GM23248 (cell line): ENCODE data around the gene CES3. TPM values are rescaled to one million over a fixed set of nuclear protein-coding genes. Genes with fewer than 3 reads are reported as not detected.
A peak's percentile ranks its signal among the peaks of the same experiment; 100 is the strongest.
"Not testable (repeated sequence)": the region's sequence is repeated elsewhere in the genome, so short reads cannot be mapped to it uniquely, and the experiment has no call there.

ENCODE experiments used
- DNase-seq: peaks from one replicate; pipeline ENCODE4 v3.0.0-alpha.2; 2015
- H2AFZ ChIP-seq: fragments of 200-600 bp; sonication (generic); 2 replicates; pipeline ENCODE4 v1.6.1; 2016; ENCODE audit warnings: antibody characterized with exemption
- H3F3A ChIP-seq: fragments of 200-600 bp; sonication (generic); 2 replicates; pipeline ENCODE4 v1.6.1; 2016; ENCODE audit warnings: mild to moderate bottlenecking, antibody characterized with exemption, mixed run types; ENCODE audit not compliant: insufficient read depth
- H3K27ac ChIP-seq: fragments of 200-600 bp; sonication (generic); 2 replicates; pipeline ENCODE4 v1.5.1; 2016; ENCODE audit warnings: mild to moderate bottlenecking
- H3K27me3 ChIP-seq: fragments of 200-600 bp; sonication (generic); replicated peaks from 2 replicates; pipeline ENCODE4 v1.6.1; 2016; ENCODE audit warnings: mild to moderate bottlenecking; ENCODE audit not compliant: insufficient read depth
- H3K36me3 ChIP-seq: fragments of 200-600 bp; sonication (generic); 2 replicates; pipeline ENCODE4 v1.6.1; 2016; ENCODE audit warnings: low read depth, mild to moderate bottlenecking
- H3K4me1 ChIP-seq: fragments of 200-600 bp; sonication (generic); 2 replicates; pipeline ENCODE4 v1.6.1; 2016; ENCODE audit warnings: mild to moderate bottlenecking; ENCODE audit not compliant: insufficient read depth
- H3K4me2 ChIP-seq: fragments of 200-600 bp; sonication (generic); one replicate; pipeline ENCODE4 v1.6.1; 2016; ENCODE audit warnings: mild to moderate bottlenecking; ENCODE audit not compliant: unreplicated experiment
- H3K4me3 ChIP-seq: fragments of 200-600 bp; sonication (generic); 2 replicates; pipeline ENCODE4 v1.5.1; 2016; ENCODE audit warnings: mild to moderate bottlenecking
- H3K79me2 ChIP-seq: fragments of 200-600 bp; sonication (generic); 2 replicates; pipeline ENCODE4 v1.6.1; 2016; ENCODE audit warnings: mild to moderate bottlenecking; ENCODE audit not compliant: insufficient read depth
- H3K9ac ChIP-seq: fragments of 200-600 bp; sonication (generic); 2 replicates; pipeline ENCODE4 v1.6.1; 2016; ENCODE audit warnings: mild to moderate bottlenecking
- H3K9me2 ChIP-seq: fragments of 200-600 bp; sonication (generic); 2 replicates; pipeline ENCODE4 v1.6.1; 2016; ENCODE audit warnings: mixed run types, mild to moderate bottlenecking, moderate library complexity; ENCODE audit not compliant: insufficient read depth
- H3K9me3 ChIP-seq: fragments of 200-600 bp; sonication (generic); one replicate; pipeline ENCODE4 v1.6.1; 2017; ENCODE audit warnings: low read depth
- H4K20me1 ChIP-seq: fragments of 200-600 bp; sonication (generic); 2 replicates; pipeline ENCODE4 v1.6.0; 2016; ENCODE audit not compliant: insufficient read depth
- EZH2 ChIP-seq: fragments of 200-600 bp; sonication (generic); IDR thresholded peaks from 2 replicates; pipeline ENCODE4 v1.6.1; 2018; ENCODE audit warnings: antibody characterized with exemption, mild to moderate bottlenecking; ENCODE audit not compliant: insufficient read depth, poor library complexity, severe bottlenecking
- EZH2phosphoT487 ChIP-seq: fragments of 200-600 bp; sonication (generic); IDR thresholded peaks from 2 replicates; pipeline ENCODE4 v1.6.1; 2018; ENCODE audit warnings: antibody characterized with exemption, moderate library complexity, mild to moderate bottlenecking, low read depth; ENCODE audit not compliant: insufficient read depth
- WGBS, 2 experiments: methylation state at CpG; one replicate each; pipeline ENCODE4 v1.1.6; 2015 to 2017; ENCODE audit warnings: low lambda C conversion rate in 2 of 2, low coverage in 1 of 2; ENCODE audit errors: missing lambda C conversion rate in 2 of 2; 5-methylcytosine and 5-hydroxymethylcytosine counted together
- in situ Hi-C: fragments of 300-500 bp; cut with MboI; formaldehyde crosslinking; loops from 2 replicates; pipeline ENCODE4 v1.15.0; 2020
- polyA plus RNA-seq: library from polyadenylated mRNA; unstranded; fragments of >200 nt; fragmentation: Nextera tagmentation; extraction: Ambion mirVana; gene quantifications from 2 replicates; pipeline ENCODE4 v1.2.1, GENCODE V29; 2016
- total RNA-seq: library from RNA; depleted of rRNA; stranded (reverse); fragments of >200 nt; shearing (Covaris generic); gene quantifications from 2 replicates; pipeline ENCODE4 v1.2.3, GENCODE V29; 2014

Gene CES3
- total and polyA plus RNA-seq, 2 experiments from 2014 or later, result not detected

DNA sequence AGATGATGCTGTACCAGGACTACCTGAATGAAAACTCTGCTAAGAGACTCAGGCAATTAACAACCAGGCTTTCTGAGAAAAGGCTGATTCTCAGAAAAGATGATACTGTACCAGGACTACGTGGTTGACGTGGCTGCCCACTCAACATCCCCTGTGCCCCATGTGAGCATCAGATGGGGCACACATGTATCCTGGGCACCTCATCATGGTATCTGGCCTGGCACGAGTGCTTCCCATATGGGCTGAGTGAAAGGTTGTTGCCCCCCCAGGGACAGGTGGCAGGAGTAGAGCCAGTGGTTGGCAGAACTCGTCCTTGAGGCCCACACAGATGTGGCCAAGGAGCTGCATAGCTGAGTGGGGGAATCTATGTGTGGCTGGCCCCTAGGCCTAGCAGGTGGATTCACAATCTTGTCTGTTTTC, 23.8 kb downstream of the CES3 start:
- H3F3A ChIP-seq, result 0 out of 2 replicates have a peak, but pooled peaks cover 10% of the 10 kb centered on the region
- WGBS, 2 experiments, result 80 to 84% methylated on average over 4 of the region's 4 CpGs

DNA sequence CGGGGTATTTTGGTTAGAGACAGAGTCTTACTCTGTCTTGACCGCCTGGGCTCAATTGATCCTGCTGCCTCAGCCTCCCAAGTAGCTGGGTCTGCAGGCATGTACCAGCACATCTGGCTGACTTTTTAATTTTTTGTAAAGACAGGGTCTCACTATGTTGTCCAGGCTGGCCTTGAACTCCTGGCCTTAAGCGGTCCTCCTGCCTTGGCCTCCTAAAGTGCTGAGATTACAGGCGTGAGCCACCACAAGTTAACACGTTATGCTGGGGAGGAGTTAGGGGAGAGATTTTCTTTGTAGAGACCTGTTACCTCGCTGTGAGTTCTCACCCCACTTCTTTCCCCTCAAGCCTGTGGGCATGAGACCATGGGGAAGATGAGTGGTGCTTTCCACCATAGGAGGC, 25.5 kb downstream of the CES3 start:
- in situ Hi-C loops, result no loop called here
- TF ChIP-seq EZH2phosphoT487 (no peak), EZH2 (no peak)

More for the DNA sequence above, 23.8 kb downstream of the CES3 start:
- no peaks in the 10 kb centered on the region for H3K27me3 ChIP-seq
- no peaks in the 10 kb centered on the region for H3K79me2 ChIP-seq
- H3K4me3 ChIP-seq, result no peak overlapping the region
- no peaks in the 10 kb centered on the region for H3K36me3 ChIP-seq
- DNase-seq, result no peak
- no peak overlapping the region for H3K9ac ChIP-seq
- no peak overlapping the region for H2AFZ ChIP-seq
- no peak for TF ChIP-seq EZH2
- TF ChIP-seq EZH2phosphoT487, result no peak
- no peaks in the 10 kb centered on the region for H3K9me3 ChIP-seq
- H3K9me2 ChIP-seq, result no peaks in the 10 kb centered on the region
- in situ Hi-C loops, result no loop called here
- no peaks in the 10 kb centered on the region for H3K4me1 ChIP-seq
- H4K20me1 ChIP-seq, result no peaks in the 10 kb centered on the region
- no peak overlapping the region for H3K27ac ChIP-seq
- no peak overlapping the region for H3K4me2 ChIP-seq

DNA sequence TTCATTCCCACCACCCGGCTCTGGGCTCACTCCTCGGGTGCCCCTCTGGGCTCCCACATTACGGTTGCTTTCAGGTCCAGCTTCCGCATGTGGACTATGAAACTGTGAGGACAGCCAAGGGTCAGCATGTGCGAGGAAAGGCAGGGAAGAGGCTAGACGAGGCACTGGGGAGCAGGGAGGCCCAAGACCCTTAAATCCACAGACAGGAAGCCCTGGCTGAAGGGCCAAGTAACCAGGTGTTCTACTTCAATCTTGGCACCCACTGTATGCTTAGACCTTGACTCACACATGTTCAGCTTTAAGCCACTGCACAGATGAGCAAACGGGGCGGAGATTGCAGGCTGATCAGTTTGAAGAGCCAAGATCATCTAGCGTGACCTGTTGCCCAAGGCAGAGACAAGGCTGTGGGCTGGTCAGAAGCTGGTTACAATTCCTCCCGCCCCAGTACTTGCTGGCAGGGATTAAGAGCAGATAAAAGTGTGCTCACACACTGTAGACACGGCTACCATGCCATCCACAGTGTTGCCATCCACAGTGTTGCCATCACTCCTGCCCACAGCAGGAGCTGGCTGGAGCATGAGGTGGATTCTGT, 27.2 kb downstream of the CES3 start, which contains the start of gene CES4A:
TSS of gene CES4A (plus strand) at position 393 of the 592 bp plus-strand sequence. CDS start at position 577, 184 bp downstream.
- TF ChIP-seq EZH2 (no peak), EZH2phosphoT487 (no peak)
- Histone ChIP-seq H3K4me3 (no peak within 1 kb of the TSS), H3K4me1 (no peaks in the 10 kb centered on the region), H3K9ac (no peak within 1 kb of the TSS), H3F3A (no peaks in the 10 kb centered on the region), H3K79me2 (no peaks in the 10 kb centered on the region), H3K4me2 (no peak within 1 kb of the TSS), H3K36me3 (no peaks in the 10 kb centered on the region), H3K9me3 (no peaks in the 10 kb centered on the region), H3K9me2 (no peaks in the 10 kb centered on the region), H3K27me3 (no peaks in the 10 kb centered on the region), H3K27ac (no peak within 1 kb of the TSS), H2AFZ (no peak within 1 kb of the TSS), H4K20me1 (no peaks in the 10 kb centered on the region)
- in situ Hi-C loops, result no loop called here
- WGBS, 2 experiments, result 65 to 71% methylated on average over 11 of the region's 11 CpGs
- DNase-seq, result peak; percentile 48

More for the DNA sequence above, 25.5 kb downstream of the CES3 start:
- no peak for DNase-seq
- H3K9me3 ChIP-seq, result no peaks in the 10 kb centered on the region
- H3K27me3 ChIP-seq, result no peaks in the 10 kb centered on the region
- no peaks in the 10 kb centered on the region for H3K9me2 ChIP-seq
- H3K79me2 ChIP-seq, result no peaks in the 10 kb centered on the region
- H3K36me3 ChIP-seq, result no peaks in the 10 kb centered on the region
- H3K4me2 ChIP-seq, result no peak overlapping the region
- no peak overlapping the region for H3K27ac ChIP-seq
- 91 to 92% methylated on average over 6 of the region's 6 CpGs for WGBS, 2 experiments
- H2AFZ ChIP-seq, result no peak overlapping the region
- H3F3A ChIP-seq, result no peaks in the 10 kb centered on the region
- H4K20me1 ChIP-seq, result no peaks in the 10 kb centered on the region
- no peak overlapping the region for H3K9ac ChIP-seq
- no peak overlapping the region for H3K4me3 ChIP-seq
- H3K4me1 ChIP-seq, result no peaks in the 10 kb centered on the region

DNA sequence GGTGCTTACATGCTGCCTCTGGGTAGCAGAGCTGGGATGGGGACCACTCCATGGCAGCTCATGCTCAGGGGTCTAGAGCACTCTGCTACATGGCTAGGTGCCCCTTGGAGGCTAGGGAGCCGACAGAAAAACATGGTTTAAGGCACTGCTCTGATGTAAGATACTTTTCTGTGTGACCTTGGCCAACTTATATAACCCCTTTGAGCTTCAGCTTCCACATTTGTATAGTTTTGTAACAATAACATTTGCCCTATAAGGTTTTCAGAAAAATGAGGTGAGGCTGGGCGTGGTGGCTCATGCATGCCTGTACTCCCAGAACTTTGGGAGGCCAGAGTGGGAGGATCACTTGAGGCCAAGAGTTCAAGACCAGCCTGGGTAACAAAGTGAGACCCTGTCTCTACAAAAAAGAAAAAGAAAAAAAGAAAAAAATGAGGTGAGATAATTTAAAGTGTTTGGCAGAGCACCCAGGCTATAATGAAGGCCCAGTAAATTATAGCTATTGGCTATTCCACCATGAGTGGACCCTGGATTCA, 30.5 kb downstream of the CES3 start:
- no peak overlapping the region for H3K27ac ChIP-seq
- no peaks in the 10 kb centered on the region for H3K36me3 ChIP-seq
- H3K9me3 ChIP-seq, result no peaks in the 10 kb centered on the region
- H2AFZ ChIP-seq, result no peak overlapping the region
- WGBS, 2 experiments, result 69 to 76% methylated on average over 2 of the region's 2 CpGs
- no peaks in the 10 kb centered on the region for H3K27me3 ChIP-seq
- no peak overlapping the region for H3K4me2 ChIP-seq
- H3F3A ChIP-seq, result peaks cover 2% of the 10 kb centered on the region; the same call in 1 of the 2 replicates
- TF ChIP-seq EZH2 (no peak), EZH2phosphoT487 (no peak)
- H3K4me1 ChIP-seq, result no peaks in the 10 kb centered on the region
- no peak for DNase-seq
- H3K79me2 ChIP-seq, result no peaks in the 10 kb centered on the region
- in situ Hi-C loops, result no loop called here
- H3K4me3 ChIP-seq, result no peak overlapping the region
- H4K20me1 ChIP-seq, result no peaks in the 10 kb centered on the region
- no peaks in the 10 kb centered on the region for H3K9me2 ChIP-seq
- H3K9ac ChIP-seq, result no peak overlapping the region

DNA sequence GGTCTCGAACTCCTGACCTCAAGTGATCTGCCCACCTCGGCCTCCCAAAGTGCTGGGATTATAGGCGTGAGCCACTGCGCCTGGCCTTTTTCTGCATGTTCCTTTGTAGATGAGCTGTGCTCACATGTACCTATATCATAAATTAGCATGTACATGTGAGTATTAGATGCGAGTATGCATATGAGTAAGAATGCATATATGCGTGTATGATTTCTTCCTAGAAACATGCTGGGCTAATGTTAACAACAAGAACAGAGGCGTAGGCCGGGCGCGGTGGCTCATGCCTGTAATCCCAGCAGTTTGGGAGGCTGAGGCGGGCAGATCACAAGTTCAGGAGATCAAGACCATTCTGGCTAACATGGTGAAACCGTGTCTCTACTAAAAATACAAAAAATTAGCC, 32.5 kb downstream of the CES3 start:
- H3F3A ChIP-seq, H4K20me1 ChIP-seq, H3K36me3 ChIP-seq, H3K9ac ChIP-seq, H2AFZ ChIP-seq, H3K9me2 ChIP-seq, H3K27ac ChIP-seq, H3K4me1 ChIP-seq, H3K9me3 ChIP-seq, H3K27me3 ChIP-seq, H3K4me2 ChIP-seq, H3K4me3 ChIP-seq, in situ Hi-C loops, H3K79me2 ChIP-seq, DNase-seq: not testable (repeated sequence)
- 90 to 92% methylated on average over 12 of the region's 12 CpGs for WGBS, 2 experiments
